GM19043 (cell line): Measurements from ENCODE around the gene GOLPH3L.
"Not testable (repeated sequence)": the region's sequence is repeated elsewhere in the genome, so short reads cannot be mapped to it uniquely, and the experiment has no call there.

Source experiments
- ATAC-seq: cut with Tn5 transposase; IDR thresholded peaks from one replicate; pipeline ENCODE4 v1.9.1; 2021; ENCODE audit warnings: low read depth; ENCODE audit not compliant: unreplicated experiment

The GOLPH3L gene

GRCh38 chr1:150696995-150697927, at the start of gene GOLPH3L:
TSS of gene GOLPH3L (minus strand) at chr1:150697154. CDS start at chr1:150694838, 2,316 bp downstream.
- peak; percentile 97 for ATAC-seq

GRCh38 chr1:150730130-150730721, 33.3 kb upstream of the GOLPH3L start:
- no peak for ATAC-seq

GRCh38 chr1:150724336-150724735, 27.4 kb upstream of the GOLPH3L start:
- ATAC-seq: no peak

- no peak for ATAC-seq
These were observed 23.7 kb upstream of the GOLPH3L start, which contains the start of gene HORMAD1 for GRCh38 chr1:150720703-150721102. TSS of gene HORMAD1 (minus strand) at chr1:150720895. CDS start at chr1:150719505, 1,390 bp downstream.

GRCh38 chr1:150720098-150720497, 23.1 kb upstream of the GOLPH3L start:
- ATAC-seq: no peak

- ATAC-seq: no peak
These were observed 21.4 kb upstream of the GOLPH3L start for GRCh38 chr1:150718225-150718891.

GRCh38 chr1:150709031-150709430, 12.1 kb upstream of the GOLPH3L start:
- not testable (repeated sequence) for ATAC-seq

GRCh38 chr1:150708595-150708994, 11.6 kb upstream of the GOLPH3L start:
- peak; percentile 64 for ATAC-seq

GRCh38 chr1:150706091-150706490, 9.1 kb upstream of the GOLPH3L start:
- no peak for ATAC-seq

GRCh38 chr1:150703427-150703826, 6.5 kb upstream of the GOLPH3L start:
- no peak for ATAC-seq

GRCh38 chr1:150696590-150696989, 364 bp downstream of the GOLPH3L start:
- no peak for ATAC-seq

- ATAC-seq: no peak
These were observed 792 bp downstream of the GOLPH3L start for GRCh38 chr1:150696162-150696561.

GRCh38 chr1:150695561-150695960, 1.4 kb downstream of the GOLPH3L start:
- ATAC-seq: no peak

GRCh38 chr1:150692720-150693119, 4.2 kb downstream of the GOLPH3L start:
- ATAC-seq: no peak

GRCh38 chr1:150688763-150689162, 8.2 kb downstream of the GOLPH3L start:
- no peak for ATAC-seq

GRCh38 chr1:150686275-150686674, 10.7 kb downstream of the GOLPH3L start:
- no peak for ATAC-seq

- no peak for ATAC-seq
These were observed 13.0 kb downstream of the GOLPH3L start for GRCh38 chr1:150683914-150684313.

- ATAC-seq: no peak
These were observed 18.0 kb downstream of the GOLPH3L start for GRCh38 chr1:150678988-150679387.

- ATAC-seq: no peak
These were observed 22.1 kb downstream of the GOLPH3L start for GRCh38 chr1:150674881-150675280.

- ATAC-seq: no peak
These were observed 33.6 kb downstream of the GOLPH3L start for GRCh38 chr1:150663321-150663720.

- ATAC-seq: no peak
These were observed 34.1 kb downstream of the GOLPH3L start for GRCh38 chr1:150662811-150663210.
